Stomach (tissue), 9 donors: Measurements from ENCODE around the gene HECTD4. TPM values are rescaled to one million over a fixed set of nuclear protein-coding genes. Genes with fewer than 3 reads are reported as not detected.

ENCODE experiments used
- DNase-seq, 2 donors: peaks; one replicate each; pipeline versions ENCODE4 v3.0.0 to v3.0.0-alpha.2; 2013 to 2019
- H3K27ac ChIP-seq, 5 donors: fragments of 200-600 bp in 4 of 5; sonication (generic) in 4 of 5; one replicate each; pipeline ENCODE4 v1.5.1; 2013 to 2019; ENCODE audit warnings: mild to moderate bottlenecking in 1 of 5, moderate library complexity in 1 of 5
- H3K27me3 ChIP-seq, 3 donors: fragments of 200-600 bp; sonication (generic); one replicate each; pipeline ENCODE4 v1.5.1; 2017 to 2019; ENCODE audit warnings: mixed run types in 1 of 3
- H3K36me3 ChIP-seq, 4 donors: fragments of 200-600 bp; sonication (generic); 1 replicate in 3 of 4; 2 replicates in 1 of 4; pipeline ENCODE4 v1.5.1; 2016 to 2019
- H3K4me1 ChIP-seq, 4 donors: fragments of 200-600 bp; sonication (generic); one replicate each; pipeline ENCODE4 v1.5.1; 2016 to 2019
- H3K4me3 ChIP-seq, 4 donors: fragments of 200-600 bp; sonication (generic) in 3 of 4; one replicate each; pipeline ENCODE4 v1.5.1; 2016 to 2019; ENCODE audit warnings: mild to moderate bottlenecking in 1 of 4
- H3K9me3 ChIP-seq, 4 donors: fragments of 200-600 bp; sonication (generic); one replicate each; pipeline ENCODE4 v1.5.1; 2016 to 2019
- CTCF ChIP-seq, 7 experiments: fragments of 450-650 bp in 4 of 7; fragments of 200-600 bp in 3 of 7; sonication (generic) in 3 of 7; IDR thresholded peaks; one replicate each; pipeline ENCODE4 v1.5.1; 2016 to 2019; ENCODE audit warnings: antibody characterized with exemption in 7 of 7, control low read depth in 2 of 7, mild to moderate bottlenecking in 1 of 7
- EP300 ChIP-seq: sonication (generic); formaldehyde crosslinking; IDR thresholded peaks from one replicate; pipeline ENCODE4 v1.6.1; 2017; ENCODE audit warnings: antibody characterized with exemption
- POLR2A ChIP-seq, 4 donors: fragments of 450-650 bp; IDR thresholded peaks; one replicate each; pipeline ENCODE4 v1.6.1; 2016; ENCODE audit warnings: antibody characterized with exemption in 4 of 4, control low read depth in 2 of 4, mild to moderate bottlenecking in 1 of 4, moderate library complexity in 1 of 4
- POLR2AphosphoS5 ChIP-seq, 3 donors: sonication (generic); formaldehyde crosslinking; IDR thresholded peaks; one replicate each; pipeline ENCODE4 v1.6.1; 2016; ENCODE audit warnings: antibody characterized with exemption in 3 of 3
- WGBS, 5 donors: extraction: QIAGEN DNeasy Blood & Tissue Kit in 3 of 5; methylation state at CpG; one replicate each; pipeline versions ENCODE4 v1.1.5 to v1.1.7; 2013 to 2018; 5-methylcytosine and 5-hydroxymethylcytosine counted together
- intact Hi-C: fragments of 100-400 bp; cut with DNase I; formaldehyde crosslinking; loops from one replicate; pipeline ENCODE4 v1.15.1; 2023; ENCODE audit warnings: low total_unique reads
- polyA plus RNA-seq, 3 donors: library from polyadenylated mRNA; stranded (reverse); fragments of 200-250 nt; gene quantifications; one replicate each; pipeline ENCODE4 v1.2.3, GENCODE V29; 2013
- total RNA-seq, 5 donors: library from RNA; depleted of rRNA; stranded (reverse); fragments of >200 nt; gene quantifications; one replicate each; pipeline versions ENCODE4 v1.1.0 to v1.2.3, GENCODE V29; 2014 to 2016
- donor health status: healthy with polysubstance abuse.
- donor health status: Bipolar disorder and iron deficiency.
- donor health status: healthy.

HECTD4 gene
- total and polyA plus RNA-seq, 8 donors: 3.2 to 375 (median 58.7) TPM

- Histone ChIP-seq H3K9me3 (no peaks in the 10 kb centered on the region), H3K36me3 (peaks cover 0 to 17% (median 12%) of the 10 kb centered on the region in 4 donors), H3K4me1 (peaks cover 0 to 31% (median 7%) of the 10 kb centered on the region in 4 donors), H3K27ac (no peak overlapping the region), H3K4me3 (no peak overlapping the region), H3K27me3 (no peaks in the 10 kb centered on the region)
- TF ChIP-seq EP300 (no peak), POLR2AphosphoS5 (IDR thresholded peaks at IDR 0.05) (no peak), POLR2A (IDR thresholded peaks at IDR 0.05) (no peak), CTCF (IDR thresholded peaks at IDR 0.05) (no peak)
- no peak for DNase-seq
- 88 to 96% (median 91%) methylated on average over 8 of the region's 8 CpGs for WGBS, 5 donors
- intact Hi-C loops: no loop called here
Measured at GRCh38 chr12:112282920-112283319, 99.3 kb downstream of the HECTD4 start.

- H3K9me3 ChIP-seq: no peaks in the 10 kb centered on the region
- H3K27me3 ChIP-seq: no peaks in the 10 kb centered on the region
- H3K27ac ChIP-seq: no peak overlapping the region
- peaks cover 0 to 13% (median 0%) of the 10 kb centered on the region in 4 donors for H3K4me1 ChIP-seq
- no peak for DNase-seq
- intact Hi-C loops: no loop called here
- TF ChIP-seq EP300 (no peak), CTCF (IDR thresholded peaks at IDR 0.05) (no peak), POLR2AphosphoS5 (IDR thresholded peaks at IDR 0.05) (no peak), POLR2A (IDR thresholded peaks at IDR 0.05) (no peak)
- no peak overlapping the region for H3K4me3 ChIP-seq
- WGBS, 5 donors: 78 to 97% (median 95%) methylated on average over 3 of the region's 3 CpGs
- peaks cover 17 to 67% (median 59%) of the 10 kb centered on the region in 4 donors for H3K36me3 ChIP-seq
Measured at GRCh38 chr12:112275836-112276235, 106.4 kb downstream of the HECTD4 start.

- intact Hi-C loops: no loop called here
- 38 to 65% (median 42%) methylated on average over 2 of the region's 2 CpGs for WGBS, 5 donors
Measured at GRCh38 chr12:112275207-112275606, 107.0 kb downstream of the HECTD4 start.

GRCh38 chr12:112270673-112271072 is 111.6 kb downstream of the HECTD4 start:
- H3K4me1 ChIP-seq: peaks cover 0 to 11% (median 0%) of the 10 kb centered on the region in 4 donors
- 68 to 87% (median 77%) methylated on average over 1 of the region's 1 CpG for WGBS, 5 donors
- no peaks in the 10 kb centered on the region for H3K9me3 ChIP-seq
- intact Hi-C loops: no loop called here
- H3K27ac ChIP-seq: no peak overlapping the region
- TF ChIP-seq CTCF (IDR thresholded peaks at IDR 0.05) (no peak), EP300 (no peak), POLR2A (IDR thresholded peaks at IDR 0.05) (no peak), POLR2AphosphoS5 (IDR thresholded peaks at IDR 0.05) (no peak)
- no peak overlapping the region for H3K4me3 ChIP-seq
- DNase-seq: no peak
- peaks cover 43 to 90% (median 82%) of the 10 kb centered on the region in 4 donors for H3K36me3 ChIP-seq
- no peaks in the 10 kb centered on the region for H3K27me3 ChIP-seq

More at GRCh38 chr12:112275207-112275606, 107.0 kb downstream of the HECTD4 start:
- DNase-seq: peak in 1 of 2 donors; percentile 32
- Histone ChIP-seq H3K9me3 (no peaks in the 10 kb centered on the region), H3K4me1 (peaks cover 0 to 13% (median 0%) of the 10 kb centered on the region in 4 donors), H3K27ac (no peak overlapping the region), H3K36me3 (peaks cover 20 to 73% (median 65%) of the 10 kb centered on the region in 4 donors), H3K4me3 (no peak overlapping the region), H3K27me3 (no peaks in the 10 kb centered on the region)
- TF ChIP-seq POLR2A (IDR thresholded peaks at IDR 0.05) (no peak), POLR2AphosphoS5 (IDR thresholded peaks at IDR 0.05) (no peak), CTCF (IDR thresholded peaks at IDR 0.05) (no peak), EP300 (no peak)
